ENCODE measurements around the gene ATP5PD. TPM values are rescaled to one million over a fixed set of nuclear protein-coding genes. Genes with fewer than 3 reads are reported as not detected.
"Not testable (repeated sequence)": the region's sequence is repeated elsewhere in the genome, so short reads cannot be mapped to it uniquely, and the experiment has no call there.

The ATP5PD gene
- total RNA-seq, 1 experiment from 2014 or later = 289 TPM

DNA sequence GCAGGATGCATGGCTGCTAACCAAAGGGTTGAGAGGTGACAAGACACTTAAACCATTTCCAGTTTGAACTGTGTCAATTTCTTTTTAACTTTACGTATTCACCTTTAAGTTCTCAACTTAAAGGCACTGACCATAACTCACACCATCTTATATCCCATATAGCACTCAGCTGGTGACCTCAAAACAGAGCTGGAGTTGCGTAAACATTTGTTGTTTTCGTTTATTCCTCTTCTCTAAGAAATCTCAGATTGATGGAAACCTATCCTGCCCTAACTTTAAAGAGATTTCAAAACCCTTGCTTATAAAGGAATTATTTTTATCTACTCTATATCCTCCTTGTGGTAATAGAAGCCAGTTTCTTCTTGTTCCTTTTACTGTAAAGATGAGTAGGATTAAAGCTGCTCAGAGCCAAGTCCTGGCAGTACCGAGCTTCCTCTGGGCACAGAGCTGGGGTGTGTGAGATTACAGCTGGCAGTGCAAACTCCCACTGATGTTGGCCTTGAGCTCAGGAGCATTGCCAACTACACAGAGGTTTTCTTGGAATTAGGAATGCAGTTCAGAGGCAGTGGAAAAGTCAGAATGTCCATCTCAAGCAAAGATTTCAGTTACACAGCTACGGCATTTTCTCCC is 1.6 kb upstream of the ATP5PD start:
- Mint-ChIP-seq H3K9me3 (ENCODE audit: low read depth, unreplicated experiment) (no peaks in the 10 kb centered on the region), H3K36me3 (ENCODE audit: insufficient read depth, unreplicated experiment) (peaks cover 65% of the 10 kb centered on the region), H3K27me3 (ENCODE audit: unreplicated experiment) (no peaks in the 10 kb centered on the region), H3K4me3 (ENCODE audit: low read depth, unreplicated experiment) (peak overlapping the region; percentile 99), H3K27ac (ENCODE audit: unreplicated experiment) (peak overlapping the region; percentile 61), H3K4me1 (ENCODE audit: low read depth, unreplicated experiment) (peaks cover 24% of the 10 kb centered on the region)
- intact Hi-C loops (cut with micrococcal nuclease; ENCODE audit: unreplicated experiment) = no loop called here
- TF ChIP-seq, protein P1, sequence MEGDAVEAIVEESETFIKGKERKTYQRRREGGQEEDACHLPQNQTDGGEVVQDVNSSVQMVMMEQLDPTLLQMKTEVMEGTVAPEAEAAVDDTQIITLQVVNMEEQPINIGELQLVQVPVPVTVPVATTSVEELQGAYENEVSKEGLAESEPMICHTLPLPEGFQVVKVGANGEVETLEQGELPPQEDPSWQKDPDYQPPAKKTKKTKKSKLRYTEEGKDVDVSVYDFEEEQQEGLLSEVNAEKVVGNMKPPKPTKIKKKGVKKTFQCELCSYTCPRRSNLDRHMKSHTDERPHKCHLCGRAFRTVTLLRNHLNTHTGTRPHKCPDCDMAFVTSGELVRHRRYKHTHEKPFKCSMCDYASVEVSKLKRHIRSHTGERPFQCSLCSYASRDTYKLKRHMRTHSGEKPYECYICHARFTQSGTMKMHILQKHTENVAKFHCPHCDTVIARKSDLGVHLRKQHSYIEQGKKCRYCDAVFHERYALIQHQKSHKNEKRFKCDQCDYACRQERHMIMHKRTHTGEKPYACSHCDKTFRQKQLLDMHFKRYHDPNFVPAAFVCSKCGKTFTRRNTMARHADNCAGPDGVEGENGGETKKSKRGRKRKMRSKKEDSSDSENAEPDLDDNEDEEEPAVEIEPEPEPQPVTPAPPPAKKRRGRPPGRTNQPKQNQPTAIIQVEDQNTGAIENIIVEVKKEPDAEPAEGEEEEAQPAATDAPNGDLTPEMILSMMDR (IDR thresholded peaks at IDR 0.05; ENCODE audit: unreplicated experiment) = no peak
- CTCF ChIA-PET = interaction anchor here (0.6 to 1.3 kb wide), 2 partner anchors 13 to 32 kb away, joined by 3 to 7 read pairs; no protein-coding TSS in a partner anchor
- TSS peak; percentile 48 for BruUV-seq (replicated peaks)
- DNase-seq = no peak

DNA sequence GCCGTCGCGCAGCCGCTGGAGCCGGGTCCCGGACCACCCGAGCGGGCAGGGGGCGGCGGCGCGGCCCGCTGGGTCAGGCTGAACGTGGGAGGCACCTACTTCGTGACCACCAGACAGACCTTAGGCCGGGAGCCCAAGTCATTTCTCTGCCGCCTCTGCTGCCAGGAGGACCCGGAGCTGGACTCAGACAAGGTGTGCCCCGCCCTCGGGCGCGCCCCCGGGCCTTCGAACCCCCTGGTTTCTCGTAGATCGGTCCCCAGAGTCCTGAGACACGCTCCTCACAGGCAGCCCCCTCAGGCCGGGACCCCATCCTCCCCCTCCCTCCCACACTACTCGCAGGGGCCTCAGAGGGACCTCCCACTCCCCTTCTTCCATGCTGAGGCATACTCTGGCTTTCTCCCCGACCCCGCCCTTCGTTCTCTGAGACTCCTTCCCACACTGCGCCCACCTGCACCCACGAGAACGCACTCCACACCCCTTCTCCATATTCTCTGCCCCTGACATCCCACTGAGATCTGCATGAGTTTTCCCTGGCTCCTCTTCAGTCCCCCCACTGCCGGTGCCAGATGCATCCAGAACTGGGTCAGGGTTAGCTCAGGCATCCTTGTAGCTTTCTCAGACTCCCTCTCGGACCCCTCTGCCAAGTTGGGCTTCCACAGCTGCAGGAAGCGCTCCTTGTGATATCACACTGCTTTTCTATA is 779 bp upstream of the ATP5PD start:
- H3K27me3 Mint-ChIP-seq (ENCODE audit: unreplicated experiment) = no peaks in the 10 kb centered on the region
- CTCF ChIA-PET = interaction anchor here (1.3 kb wide), 1 partner anchor 86 kb away, joined by 5 read pairs; no protein-coding TSS in a partner anchor
- peak overlapping the region; percentile 99 for H3K4me3 Mint-ChIP-seq (ENCODE audit: low read depth, unreplicated experiment)
- H3K4me1 Mint-ChIP-seq (ENCODE audit: low read depth, unreplicated experiment) = peaks cover 24% of the 10 kb centered on the region
- TF ChIP-seq, protein P1 (IDR thresholded peaks at IDR 0.05; ENCODE audit: unreplicated experiment) = no peak
- DNase-seq = peak; percentile 24
- intact Hi-C loops (cut with micrococcal nuclease; ENCODE audit: unreplicated experiment) = no loop called here
- H3K36me3 Mint-ChIP-seq (ENCODE audit: insufficient read depth, unreplicated experiment) = peaks cover 59% of the 10 kb centered on the region
- H3K9me3 Mint-ChIP-seq (ENCODE audit: low read depth, unreplicated experiment) = no peaks in the 10 kb centered on the region
- H3K27ac Mint-ChIP-seq (ENCODE audit: unreplicated experiment) = peak overlapping the region; percentile 61
- no TSS peak for BruUV-seq (replicated peaks)

- DNase-seq; H3K27me3 Mint-ChIP-seq (ENCODE audit: unreplicated experiment); intact Hi-C loops (cut with micrococcal nuclease; ENCODE audit: unreplicated experiment); H3K9me3 Mint-ChIP-seq (ENCODE audit: low read depth, unreplicated experiment): not testable (repeated sequence)
- TSS peak; percentile 69 for BruUV-seq (replicated peaks)
- CTCF ChIA-PET = interaction anchor here (0.8 to 1.3 kb wide), 2 partner anchors 11 to 84 kb away, joined by 3 to 5 read pairs; no protein-coding TSS in a partner anchor
- Mint-ChIP-seq H3K36me3 (ENCODE audit: insufficient read depth, unreplicated experiment) (peaks cover 58% of the 10 kb centered on the region), H3K4me3 (ENCODE audit: low read depth, unreplicated experiment) (peak overlapping the region; percentile 99), H3K4me1 (ENCODE audit: low read depth, unreplicated experiment) (peaks cover 24% of the 10 kb centered on the region), H3K27ac (ENCODE audit: unreplicated experiment) (peak overlapping the region; percentile 83)
These were observed 793 bp downstream of the ATP5PD start for GRCh38 chr17:75045946-75046406.

DNA sequence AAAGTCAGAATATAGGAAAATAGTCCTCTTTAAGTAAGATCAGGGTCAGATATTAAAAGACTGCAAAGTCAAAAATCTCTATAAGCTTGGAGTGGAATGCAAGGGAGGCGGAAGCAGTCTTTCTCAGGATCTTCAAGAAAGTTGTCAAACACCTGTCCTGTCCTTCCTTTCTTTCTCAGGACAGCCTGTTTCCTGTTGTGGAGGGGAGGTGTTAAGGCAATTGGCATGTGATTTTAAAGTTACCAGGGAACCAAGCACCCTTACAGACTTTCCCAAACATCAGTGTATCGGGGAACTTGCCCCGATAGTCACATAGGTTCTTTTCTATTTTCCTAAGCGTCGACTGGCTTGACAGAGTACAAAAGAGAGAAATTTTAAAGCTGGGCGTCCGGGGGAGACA is 2.1 kb downstream of the ATP5PD start:
- intact Hi-C loops (cut with micrococcal nuclease; ENCODE audit: unreplicated experiment) = no loop called here
- no peaks in the 10 kb centered on the region for H3K9me3 Mint-ChIP-seq (ENCODE audit: low read depth, unreplicated experiment)
- H3K27me3 Mint-ChIP-seq (ENCODE audit: unreplicated experiment) = no peaks in the 10 kb centered on the region
- H3K36me3 Mint-ChIP-seq (ENCODE audit: insufficient read depth, unreplicated experiment) = peaks cover 61% of the 10 kb centered on the region
- CTCF ChIA-PET = interaction anchor here (0.9 kb wide), 1 partner anchor 12 kb away, joined by 3 read pairs; no protein-coding TSS in a partner anchor
- BruUV-seq (replicated peaks) = no TSS peak
- H3K4me1 Mint-ChIP-seq (ENCODE audit: low read depth, unreplicated experiment) = peaks cover 24% of the 10 kb centered on the region
- DNase-seq = no peak
- H3K27ac Mint-ChIP-seq (ENCODE audit: unreplicated experiment) = no peak overlapping the region
- H3K4me3 Mint-ChIP-seq (ENCODE audit: low read depth, unreplicated experiment) = no peak overlapping the region
- TF ChIP-seq, protein P1 (IDR thresholded peaks at IDR 0.05; ENCODE audit: unreplicated experiment) = no peak

DNA sequence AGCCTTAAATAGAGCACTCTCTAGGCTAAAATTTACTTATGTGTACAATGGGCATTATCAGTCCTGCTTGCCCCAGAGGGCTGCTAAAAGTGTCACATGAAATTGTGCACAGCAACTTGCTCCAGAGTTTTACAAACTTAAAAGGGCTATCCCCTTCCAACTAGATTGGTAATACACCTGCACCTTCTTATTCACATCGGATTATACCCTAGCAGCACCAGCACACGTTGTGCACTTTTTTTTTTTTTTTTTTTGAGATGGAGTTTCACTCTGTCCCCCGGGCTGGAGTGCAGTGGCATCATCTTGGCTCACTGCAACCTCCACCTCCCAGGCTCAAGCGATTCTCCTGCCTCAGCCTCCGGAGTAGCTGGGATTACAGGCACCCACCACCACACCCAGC is 3.0 kb downstream of the ATP5PD start:
- peaks cover 65% of the 10 kb centered on the region for H3K36me3 Mint-ChIP-seq (ENCODE audit: insufficient read depth, unreplicated experiment)
- H3K27me3 Mint-ChIP-seq (ENCODE audit: unreplicated experiment); H3K27ac Mint-ChIP-seq (ENCODE audit: unreplicated experiment); CTCF ChIA-PET; intact Hi-C loops (cut with micrococcal nuclease; ENCODE audit: unreplicated experiment); H3K4me3 Mint-ChIP-seq (ENCODE audit: low read depth, unreplicated experiment); BruUV-seq (replicated peaks); DNase-seq; H3K9me3 Mint-ChIP-seq (ENCODE audit: low read depth, unreplicated experiment): not testable (repeated sequence)
- peaks cover 23% of the 10 kb centered on the region for H3K4me1 Mint-ChIP-seq (ENCODE audit: low read depth, unreplicated experiment)
